Measurements from ENCODE around the gene UBAP2L.
"Not testable (repeated sequence)": the region's sequence is repeated elsewhere in the genome, so short reads cannot be mapped to it uniquely, and the experiment has no call there.

UBAP2L gene

GRCh38 chr1:154309136-154309535 lies 88.4 kb downstream of the UBAP2L start:
- not testable (repeated sequence) for DNase-seq (ENCODE audit: low read depth)

- not testable (repeated sequence) for DNase-seq (ENCODE audit: low read depth)
These were observed 91.7 kb downstream of the UBAP2L start for GRCh38 chr1:154312229-154313065.

- no peak for DNase-seq (ENCODE audit: low read depth)
These were observed 92.3 kb downstream of the UBAP2L start for GRCh38 chr1:154313066-154313356.

GRCh38 chr1:154314226-154314625 lies 93.5 kb downstream of the UBAP2L start:
- not testable (repeated sequence) for DNase-seq (ENCODE audit: low read depth)

GRCh38 chr1:154316704-154317103 lies 95.9 kb downstream of the UBAP2L start:
- DNase-seq (ENCODE audit: low read depth), result no peak

GRCh38 chr1:154318386-154318785 lies 97.6 kb downstream of the UBAP2L start:
- DNase-seq (ENCODE audit: low read depth), result no peak

Data from stimulated activated CD8-positive, alpha-beta memory T cell treated with anti-CD3 and anti-CD28 coated beads, Interleukin-4, amount 100 ng/mL, for 24 hours (primary cell).